GM12878 (cell line): ENCODE measurements around the gene AMBN. TPM values are rescaled to one million over a fixed set of nuclear protein-coding genes. Genes with fewer than 3 reads are reported as not detected.

Experiments
- ATAC-seq: fragments of 200-7000 bp; cut with Tn5 transposase; 3 replicates; pipeline ENCODE4 v1.9.1; 2020; ENCODE audit warnings: mild to moderate bottlenecking, moderate library complexity
- BruUV-seq: library from RNA; stranded (reverse); fragments of 400-500 nt; replicated peaks from 2 replicates; lab custom pipeline; 2021; lab: Mats Ljungman, UMichigan
- CTCF ChIA-PET: fragments of 300-600 bp; sonication (Branson Sonifier 250); formaldehyde crosslinking; extraction: SDS; loops from one replicate; lab custom pipeline; 2021; ENCODE audit warnings: inconsistent platforms; lab: Yijun Ruan, JAX
- POLR2A ChIA-PET: fragments of 350-600 bp; formaldehyde crosslinking; extraction: SDS; loops from one replicate; lab custom pipeline; 2021; ENCODE audit warnings: inconsistent platforms; lab: Charles Lee
- RAD21 ChIA-PET: fragments of 300-600 bp; sonication (Branson Sonifier 250); formaldehyde crosslinking; loops from one replicate; lab custom pipeline; 2023; ENCODE audit warnings: antibody characterized with exemption; ENCODE audit not compliant: unreplicated experiment; lab: Charles Lee
- SMC1A ChIA-PET: fragments of 300-600 bp; sonication (Branson Sonifier 250); formaldehyde crosslinking; loops from one replicate; lab custom pipeline; 2023; ENCODE audit not compliant: unreplicated experiment, uncharacterized antibody; lab: Charles Lee
- DNase-seq: peaks from one replicate; pipeline ENCODE4 v3.0.0-alpha.2; 2011; ENCODE audit warnings: low read depth, low spot score
- FAIRE-seq: peaks from 3 replicates; lab custom pipeline; 2011; peaks lifted over from hg19 to GRCh38; lab: Jason Lieb, UNC
- H2AFZ ChIP-seq: 2 replicates; pipeline ENCODE4 v1.6.0; 2011; ENCODE audit warnings: low read depth, low read length, control low read depth; ENCODE audit not compliant: control insufficient read depth
- H3K27ac ChIP-seq: 2 replicates; pipeline ENCODE4 v1.5.1; 2011; ENCODE audit warnings: control low read depth; ENCODE audit not compliant: control insufficient read depth, insufficient read depth
- H3K27me3 ChIP-seq, 2 experiments: replicated peaks in 1 of 2; 2 replicates each; pipeline versions ENCODE4 v1.6.0 to v1.6.1; 2011; ENCODE audit warnings: low read length in 1 of 2; ENCODE audit not compliant: control insufficient read depth in 2 of 2, insufficient read depth in 2 of 2
- H3K36me3 ChIP-seq, 2 experiments: 2 replicates each; pipeline ENCODE4 v1.5.1; 2011; ENCODE audit warnings: low read length in 1 of 2; ENCODE audit not compliant: control insufficient read depth in 2 of 2, insufficient read depth in 2 of 2
- H3K4me1 ChIP-seq: 2 replicates; pipeline ENCODE4 v1.6.1; 2011; ENCODE audit warnings: mild to moderate bottlenecking, low read length, moderate library complexity, mixed read lengths; ENCODE audit not compliant: control insufficient read depth, insufficient read depth
- H3K4me2 ChIP-seq: 2 replicates; pipeline ENCODE4 v1.6.0; 2011; ENCODE audit warnings: control low read depth; ENCODE audit not compliant: control insufficient read depth, insufficient read depth
- H3K4me3 ChIP-seq: fragments of 200-600 bp; sonication (generic); 2 replicates; pipeline ENCODE4 v1.5.1; 2016
- H3K79me2 ChIP-seq: 2 replicates; pipeline ENCODE4 v1.6.0; 2011; ENCODE audit warnings: low read length; ENCODE audit not compliant: control insufficient read depth, insufficient read depth
- H3K9ac ChIP-seq: 2 replicates; pipeline ENCODE4 v1.8.0; 2011; ENCODE audit warnings: low read length, control low read depth, mixed read lengths; ENCODE audit not compliant: control insufficient read depth, insufficient read depth
- H3K9me3 ChIP-seq: replicated peaks from 3 replicates; pipeline ENCODE4 v1.5.1; 2011; ENCODE audit warnings: mild to moderate bottlenecking, low read length; ENCODE audit not compliant: control insufficient read depth, insufficient read depth
- H4K20me1 ChIP-seq: 2 replicates; pipeline ENCODE4 v1.6.0; 2011; ENCODE audit not compliant: control insufficient read depth, insufficient read depth
- CBX5 ChIP-seq: sonication (generic); IDR thresholded peaks from 2 replicates; pipeline ENCODE4 v1.6.1; 2016; ENCODE audit warnings: low read depth, moderate library complexity, mild to moderate bottlenecking, inconsistent platforms
- CEBPZ ChIP-seq: fragments of 150-350 bp; IDR thresholded peaks from 2 replicates; pipeline ENCODE4 v1.6.1; 2016; ENCODE audit warnings: low read depth, low read length
- EGR1 ChIP-seq, 2 experiments: IDR thresholded peaks; 1 replicate in 1 of 2; 2 replicates in 1 of 2; pipeline ENCODE4 v1.6.1; 2011 to 2012; ENCODE audit warnings: low read depth in 2 of 2, low read length in 2 of 2, borderline replicate concordance in 1 of 2, mild to moderate bottlenecking in 1 of 2, moderate library complexity in 1 of 2
- LARP7 ChIP-seq: fragments of 450-650 bp; IDR thresholded peaks from 2 replicates; pipeline ENCODE4 v1.6.1; 2017; ENCODE audit warnings: mild to moderate bottlenecking
- MEF2A ChIP-seq: IDR thresholded peaks from 2 replicates; pipeline ENCODE4 v1.6.1; 2011; ENCODE audit warnings: low read depth, mild to moderate bottlenecking, low read length, moderate library complexity; ENCODE audit not compliant: insufficient read depth
- PAX8 ChIP-seq: fragments of 450-650 bp; IDR thresholded peaks from 2 replicates; pipeline ENCODE4 v1.6.1; 2017; ENCODE audit warnings: mild to moderate bottlenecking, moderate library complexity
- WGBS: methylation state at CpG from one replicate; pipeline ENCODE4 v1.1.6; 2016; ENCODE audit warnings: low lambda C conversion rate; ENCODE audit not compliant: insufficient replicate concordance, insufficient coverage; ENCODE audit errors: missing lambda C conversion rate; 5-methylcytosine and 5-hydroxymethylcytosine counted together
- in situ Hi-C: fragments of 300-500 bp; cut with MboI; formaldehyde crosslinking; loops from 9 replicates; pipeline ENCODE4 v1.14.3; 2018; ENCODE audit warnings: mixed read lengths
- intact Hi-C: fragments of 100-400 bp; cut with micrococcal nuclease; formaldehyde crosslinking; loops from one replicate; pipeline ENCODE4 v1.14.2; 2022; ENCODE audit not compliant: unreplicated experiment
- polyA plus RNA-seq, 11 experiments: library from polyadenylated mRNA; depleted of rRNA in 4 of 11; unstranded in 6 of 11; stranded (reverse) in 5 of 11; fragments of >200 nt; fragmentation: Nextera tagmentation in 4 of 11; fragmentation: Illumina TruSeq in 1 of 11; extraction: Ambion mirVana in 4 of 11; extraction: Trizol in 1 of 11; gene quantifications; 1 replicate in 1 of 11; 2 replicates in 10 of 11; pipeline versions ENCODE4 v1.2.1 to v1.2.3, GENCODE V29; 2011 to 2016; ENCODE audit warnings: inconsistent platforms in 2 of 11, missing spikeins in 2 of 11, low read depth in 1 of 11
- total RNA-seq, 4 experiments: library from RNA; depleted of rRNA in 3 of 4; stranded (reverse); fragments of >200 nt in 3 of 4; fragmentation: Illumina TruSeq in 1 of 4; extraction: Trizol in 1 of 4; gene quantifications; 2 replicates each; pipeline versions ENCODE4 v1.2.1 to v1.2.3, GENCODE V29; 2013 to 2021

Gene AMBN
- total and polyA plus RNA-seq, 10 of the 15 experiments (the other 5 are each of a cell fraction or from before 2014, with no cell fraction given): 0.18 TPM; not detected in 9

- Histone ChIP-seq H3K79me2 (no peaks in the 10 kb centered on the region), H3K27me3 (no peaks in the 10 kb centered on the region), H3K9ac (no peak within 1 kb of the TSS), H3K9me3 (no peaks in the 10 kb centered on the region), H3K4me1 (no peaks in the 10 kb centered on the region), H2AFZ (no peak within 1 kb of the TSS), H3K4me2 (no peak within 1 kb of the TSS), H3K36me3 (no peaks in the 10 kb centered on the region), H3K27ac (no peak within 1 kb of the TSS), H4K20me1 (no peaks in the 10 kb centered on the region), H3K4me3 (no peak within 1 kb of the TSS)
- ATAC-seq: no peak
- POLR2A ChIA-PET: no interaction called here
- 25% methylated on average over 2 of the region's 2 CpGs for whole genome bisulfite sequencing
- TF ChIP-seq LARP7 (no peak), MEF2A (no peak), CBX5 (no peak), PAX8 (no peak), CEBPZ (no peak), EGR1 (IDR thresholded peaks at IDR 0.05; ENCODE audit: borderline replicate concordance in 1 of 2, low read depth in 2 of 2, low read length in 2 of 2) (no peak)
- no TSS peak for BruUV-seq
- in situ Hi-C loops (no loop called here), intact Hi-C loops (no loop called here)
- SMC1A ChIA-PET: interaction anchor here (0.7 to 4.3 kb wide), 6 partner anchors 9 to 107 kb away, joined by 3 to 20 read pairs (median 3); no protein-coding TSS in a partner anchor
- RAD21 ChIA-PET: interaction anchor here (0.6 kb wide), 1 partner anchor 187 kb away, joined by 3 read pairs; no protein-coding TSS in a partner anchor
- CTCF ChIA-PET: interaction anchor here (0.5 to 2.8 kb wide), 6 partner anchors 12 to 175 kb away, joined by 3 to 10 read pairs (median 4); no protein-coding TSS in a partner anchor
- FAIRE-seq: no peak
- no peak for DNase-seq
Measured at GRCh38 chr4:70628444-70628843, 36.4 kb downstream of the AMBN start, which contains the start of gene ENAM. Gene ENAM, plus strand, starts transcription at chr4:70628744. Its CDS starts 757 bp downstream, at chr4:70629501.
